SK-MEL-5 (cell line): ENCODE measurements around the gene PPP2R5D. TPM values are rescaled to one million over a fixed set of nuclear protein-coding genes. Genes with fewer than 3 reads are reported as not detected.
"Not testable (repeated sequence)": the region's sequence is repeated elsewhere in the genome, so short reads cannot be mapped to it uniquely, and the experiment has no call there.

Source experiments
- DNase-seq: peaks from one replicate; pipeline ENCODE4 v3.0.0-alpha.2; 2016; ENCODE audit warnings: low read depth, low spot score
- in situ Hi-C: cut with HindIII; loops from 2 replicates; pipeline ENCODE4 v1.10.0; 2016; ENCODE audit warnings: low sequenced_read_pairs, high pct_unique_total_duplicates, low pct_unique_long_range_greater_than_20kb
- total RNA-seq: library from RNA; depleted of rRNA; stranded (reverse); fragments of >200 nt; shearing (Covaris generic); gene quantifications from 2 replicates; pipeline ENCODE4 v1.2.3, GENCODE V29; 2014

The PPP2R5D gene
- total RNA-seq, 1 experiment from 2014 or later: 39.1 TPM

- in situ Hi-C loops: no loop called here
- no peak for DNase-seq
These were observed 52.8 kb downstream of the PPP2R5D start for GRCh38 chr6:43037197-43037596.

DNA sequence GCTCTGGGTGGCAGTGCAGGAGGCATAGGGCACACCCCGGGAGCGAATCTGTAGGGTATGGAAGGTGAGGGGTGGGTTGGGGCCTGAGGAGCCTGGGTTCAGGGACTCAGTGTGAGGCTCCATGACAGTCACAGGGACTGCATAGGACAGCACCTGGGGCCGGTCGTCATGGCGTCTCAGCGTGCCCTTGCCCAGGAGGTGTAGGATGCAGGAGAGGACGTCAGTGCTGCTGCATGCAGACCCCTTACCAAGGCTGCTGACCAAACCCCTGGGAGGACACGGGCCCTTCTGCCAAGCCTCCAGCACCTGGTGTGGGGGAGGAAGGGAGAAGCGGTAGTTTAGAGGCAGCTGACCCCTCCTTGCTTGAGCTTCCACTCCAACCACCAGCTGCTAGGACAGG, 53.3 kb downstream of the PPP2R5D start:
- in situ Hi-C loops: no loop called here

GRCh38 chr6:43038727-43039126, 54.4 kb downstream of the PPP2R5D start:
- in situ Hi-C loops: no loop called here

More for the DNA sequence above, 53.3 kb downstream of the PPP2R5D start:
- no peak for DNase-seq

DNA sequence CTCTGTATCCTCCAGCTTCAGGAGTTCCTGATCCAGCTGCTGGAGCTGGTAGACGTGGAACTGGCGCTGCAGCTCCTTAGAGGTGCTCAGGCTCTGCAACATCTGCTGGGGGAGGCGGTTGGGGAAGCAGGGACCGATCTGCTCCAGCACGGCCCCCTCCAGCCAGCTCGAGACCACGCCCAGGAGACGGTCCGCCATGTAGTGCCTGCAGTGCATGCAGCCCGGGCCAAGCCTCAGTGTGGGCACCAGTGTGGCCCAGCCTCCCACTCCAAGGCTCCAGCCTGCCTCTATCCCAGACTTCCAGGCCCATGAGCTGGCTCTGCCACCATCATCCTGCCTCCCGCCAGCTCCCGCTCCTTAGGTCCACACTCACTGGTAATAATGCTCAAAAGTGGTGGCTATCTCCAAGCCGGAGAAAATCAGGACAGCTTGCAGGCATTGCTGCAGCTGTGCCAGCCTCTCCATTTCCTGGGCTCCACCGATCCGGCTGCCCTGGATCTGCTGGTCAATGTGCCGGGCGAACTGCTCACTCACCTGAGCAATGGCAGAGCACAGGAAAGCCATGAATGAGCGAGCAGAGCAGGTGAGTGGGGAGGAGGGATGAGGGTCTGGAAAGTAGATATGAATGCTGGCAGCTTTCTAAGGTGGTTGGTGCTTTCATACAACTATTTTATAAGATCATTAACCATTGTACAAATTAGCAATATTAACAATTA, 56.3 kb downstream of the PPP2R5D start:
- in situ Hi-C loops: no loop called here
- DNase-seq: no peak

More at GRCh38 chr6:43038727-43039126, 54.4 kb downstream of the PPP2R5D start:
- no peak for DNase-seq

DNA sequence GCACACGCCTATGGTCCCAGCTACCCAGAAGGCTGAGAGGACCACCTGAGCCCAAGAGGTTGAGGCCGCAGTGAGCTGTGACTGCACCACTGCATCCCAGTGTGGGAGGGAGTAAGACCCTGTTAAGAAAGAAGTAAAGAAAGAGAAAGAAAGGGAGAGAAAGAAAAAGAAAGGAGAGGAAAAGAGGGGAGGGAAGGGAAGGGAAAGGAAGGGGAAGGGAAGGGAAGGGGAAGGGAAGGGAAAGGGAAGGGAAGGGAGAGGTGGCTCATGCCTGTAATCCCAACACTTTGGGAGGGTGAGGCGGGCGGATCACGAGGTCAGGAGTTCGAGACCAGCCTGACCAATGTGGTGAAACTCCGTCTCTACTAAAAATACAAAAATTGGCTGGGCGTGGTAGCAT, 57.1 kb downstream of the PPP2R5D start:
- in situ Hi-C loops: not testable (repeated sequence)

DNA sequence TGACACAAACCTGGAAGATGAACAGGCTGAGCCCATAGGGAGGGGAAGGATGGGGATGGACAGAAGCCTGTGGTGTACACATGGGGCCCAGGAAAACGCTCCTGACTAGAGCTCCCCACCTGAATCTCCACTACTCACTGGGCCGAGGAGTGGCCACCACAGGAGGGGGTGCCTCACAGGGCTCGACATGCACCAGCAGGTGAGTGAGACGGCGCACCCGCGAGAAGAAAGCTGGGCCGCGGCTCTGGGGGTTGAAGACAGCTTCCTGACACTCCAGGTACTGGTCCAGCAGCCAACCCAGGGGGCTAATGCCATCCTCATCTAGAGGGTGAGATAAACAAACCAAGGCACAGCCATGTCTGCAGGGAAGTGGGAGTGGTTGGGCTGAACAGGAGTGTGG, 58.9 kb downstream of the PPP2R5D start:
- in situ Hi-C loops: no loop called here
- DNase-seq: no peak

More for the DNA sequence above, 57.1 kb downstream of the PPP2R5D start:
- DNase-seq: not testable (repeated sequence)

DNA sequence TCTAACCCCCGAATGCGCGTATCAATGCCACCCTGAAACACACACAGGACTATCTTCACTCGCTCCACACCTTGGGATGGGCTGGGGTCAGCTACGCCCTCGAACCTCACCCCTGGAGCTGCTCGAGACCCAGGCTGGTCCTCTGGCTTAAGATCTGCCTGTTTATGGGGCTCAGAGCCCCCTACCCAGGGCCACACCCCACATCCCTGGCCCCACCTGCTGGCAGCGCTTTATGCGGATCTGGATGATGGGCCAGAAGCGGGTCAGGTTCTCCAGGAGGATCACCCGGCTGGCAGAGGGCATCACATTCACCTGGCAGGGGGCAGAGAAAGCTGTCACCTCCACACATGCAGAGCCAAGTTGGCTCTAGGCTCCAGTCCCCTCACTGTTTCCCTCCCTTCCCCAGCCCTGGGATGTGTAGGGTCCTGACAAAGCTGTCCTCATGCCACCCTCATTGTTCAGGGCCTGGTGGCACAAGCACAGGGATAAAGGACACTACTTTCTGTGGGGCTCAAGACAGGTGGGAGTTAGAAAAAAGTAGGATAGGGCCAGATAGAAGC, 61.1 kb downstream of the PPP2R5D start:
- in situ Hi-C loops: no loop called here
- DNase-seq: no peak

DNA sequence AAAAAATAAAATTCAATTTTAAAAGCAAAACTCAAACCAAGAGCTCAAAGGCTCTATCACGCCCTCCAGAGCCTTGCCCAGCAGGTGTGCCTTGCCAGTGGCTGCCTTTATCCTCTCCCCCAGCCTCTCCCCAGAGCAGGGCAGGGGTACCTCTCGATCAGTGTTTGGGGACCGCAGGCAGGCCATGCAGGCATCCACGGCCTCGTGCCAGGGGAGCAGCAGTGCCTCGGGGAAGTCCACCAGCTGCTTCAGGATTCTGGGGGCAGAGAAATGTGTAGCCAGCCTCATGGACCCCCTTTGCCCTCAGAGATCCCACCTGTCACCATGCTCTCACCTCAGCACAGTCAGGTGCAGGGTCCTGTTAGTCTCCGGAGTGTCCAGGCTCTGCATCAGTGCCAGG, 63.6 kb downstream of the PPP2R5D start:
- no peak for DNase-seq
- in situ Hi-C loops: no loop called here

DNA sequence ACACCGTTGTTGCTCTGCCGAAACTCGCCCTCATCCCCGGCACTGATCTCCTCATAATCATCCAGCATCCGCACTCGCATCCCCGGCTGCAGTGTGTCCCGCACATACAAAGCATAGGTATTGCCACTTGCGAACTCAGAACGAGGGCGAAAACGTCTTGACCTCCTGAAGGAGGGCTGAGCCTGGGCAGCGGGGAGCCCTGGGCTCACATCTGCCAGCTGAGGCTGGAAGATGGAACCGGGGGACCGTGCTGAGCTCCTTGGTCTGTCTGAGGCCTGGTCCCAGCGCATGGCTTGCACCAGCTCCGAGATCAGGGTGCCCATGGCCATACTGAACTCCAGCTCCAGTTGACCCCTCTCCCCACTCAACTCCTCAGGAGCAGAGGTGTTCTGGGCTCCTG, 66.6 kb downstream of the PPP2R5D start:
- in situ Hi-C loops: no loop called here
- no peak for DNase-seq

GRCh38 chr6:43052225-43052841, 68.0 kb downstream of the PPP2R5D start:
- DNase-seq: no peak
- in situ Hi-C loops: no loop called here

DNA sequence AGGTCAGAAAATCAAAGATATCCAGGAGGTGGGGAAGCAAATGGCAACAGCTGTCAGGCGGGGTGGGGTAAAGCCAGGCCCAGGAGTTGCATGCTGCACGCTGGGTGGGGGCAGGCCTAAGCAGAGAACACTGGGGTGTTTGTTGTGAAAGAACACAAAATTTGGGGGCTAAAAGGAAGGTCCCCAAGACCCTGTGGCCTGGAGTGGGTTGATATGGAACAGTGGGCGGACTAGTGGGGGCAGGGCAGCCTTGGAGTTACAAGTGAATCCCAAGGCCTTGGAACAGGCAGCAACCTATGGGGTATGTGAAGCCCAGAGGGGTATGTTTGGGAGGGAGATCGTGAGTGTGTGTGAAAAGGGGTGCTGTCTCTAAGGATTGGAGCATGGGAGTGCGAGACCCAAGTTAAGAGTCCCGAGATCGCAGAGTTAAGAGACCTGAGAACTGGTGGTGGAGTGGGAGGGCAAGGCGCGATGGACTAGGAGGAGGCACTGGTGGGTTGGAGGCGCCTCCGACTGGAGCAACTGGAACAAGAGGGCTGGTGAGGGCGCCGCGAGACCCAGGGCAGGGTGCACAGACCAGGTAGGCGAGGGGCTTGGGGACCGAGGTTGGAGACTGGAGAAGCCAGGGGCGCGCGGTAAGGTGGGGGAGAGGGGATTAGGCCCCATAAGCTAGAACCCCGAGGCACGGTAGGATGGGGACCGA, 68.6 kb downstream of the PPP2R5D start:
- in situ Hi-C loops: no loop called here
- DNase-seq: no peak

- in situ Hi-C loops: no loop called here
- peak; percentile 94 for DNase-seq
These were observed 69.3 kb downstream of the PPP2R5D start, which contains the start of gene CUL7 for GRCh38 chr6:43053545-43054205. Gene CUL7, minus strand, starts transcription at chr6:43053851. Its CDS starts 1,063 bp downstream, at chr6:43052788.

- in situ Hi-C loops: no loop called here
- DNase-seq: no peak
These were observed 70.0 kb downstream of the PPP2R5D start for GRCh38 chr6:43054206-43054943.

DNA sequence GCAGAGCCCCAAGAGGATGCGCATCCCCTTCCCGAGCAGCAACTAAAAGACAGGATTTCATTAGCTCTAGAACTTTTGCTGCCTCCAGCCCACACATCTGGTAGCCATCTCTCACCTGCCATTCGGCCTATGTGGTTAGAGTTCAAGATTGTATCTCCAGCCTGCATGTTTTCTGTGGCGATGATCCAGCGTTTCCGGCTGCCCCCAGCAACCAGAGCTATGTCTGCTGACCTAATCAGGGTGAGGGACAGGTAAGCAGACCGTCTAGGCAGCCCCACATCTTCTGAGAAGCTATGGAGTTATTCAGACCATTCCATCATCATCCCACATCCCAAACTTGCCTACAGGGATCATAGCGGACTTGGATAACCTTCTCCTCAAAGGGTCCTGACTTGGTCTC, 71.6 kb downstream of the PPP2R5D start:
- in situ Hi-C loops: no loop called here

DNA sequence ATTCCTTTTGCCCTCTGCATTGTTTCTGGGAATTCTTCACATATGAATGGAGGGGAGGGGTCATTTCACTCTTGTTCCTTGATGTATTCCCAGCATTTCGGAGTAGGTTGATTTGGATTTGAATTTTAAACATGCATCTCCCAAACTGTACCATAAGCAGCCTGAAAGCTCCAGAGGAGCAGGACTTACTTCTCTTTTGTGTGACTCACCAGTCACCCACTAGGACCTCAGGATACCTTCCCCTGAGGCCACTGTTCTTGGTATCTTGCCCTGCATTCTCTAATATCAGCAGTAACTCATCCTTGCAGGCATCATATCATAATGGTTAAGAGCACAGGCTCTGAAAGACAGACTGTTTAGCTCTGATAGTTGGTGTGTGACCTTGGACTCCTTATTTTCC, 74.2 kb downstream of the PPP2R5D start:
- in situ Hi-C loops: no loop called here
- DNase-seq: no peak

More for the DNA sequence above, 71.6 kb downstream of the PPP2R5D start:
- no peak for DNase-seq

DNA sequence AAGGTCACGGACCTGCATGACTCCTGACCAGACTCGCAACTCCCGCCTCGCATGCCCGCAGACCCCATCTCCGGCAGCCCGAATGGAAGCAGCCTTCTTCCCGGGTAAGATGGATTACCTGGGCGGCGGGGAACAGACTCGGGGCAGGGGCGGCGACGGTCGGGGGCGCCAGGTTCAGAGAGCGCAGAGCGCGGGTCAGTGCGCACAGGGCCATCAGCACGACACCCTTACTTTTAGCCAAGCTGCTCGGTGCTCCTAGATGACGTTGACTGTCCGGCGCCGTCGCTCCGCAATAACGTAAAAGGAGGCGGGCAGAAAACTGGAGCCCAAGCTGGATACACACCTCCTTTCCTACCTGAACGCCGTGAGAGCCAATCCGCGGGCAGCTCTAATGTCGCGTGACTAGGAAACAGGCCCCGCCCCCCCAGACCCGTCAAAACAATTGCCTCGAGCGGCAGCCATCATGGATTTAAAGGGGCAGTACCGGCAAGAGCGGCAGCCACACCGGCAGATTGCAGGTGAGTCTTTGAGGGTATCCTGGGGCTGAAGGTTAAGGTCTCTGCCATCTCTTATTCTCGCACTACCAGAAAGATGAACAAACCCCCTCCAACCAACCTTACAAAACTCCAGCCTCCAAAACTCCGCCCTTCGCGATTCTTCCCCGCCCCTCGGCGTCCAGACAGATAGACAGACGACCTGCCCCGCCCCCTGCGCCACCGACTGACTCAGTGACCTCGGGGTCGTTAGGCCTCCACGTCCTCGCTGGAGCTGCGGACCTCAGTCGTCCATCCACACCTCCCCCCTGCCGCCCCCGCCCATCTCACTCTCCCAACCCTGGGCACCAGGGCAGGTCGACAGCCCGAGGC, 75.0 kb downstream of the PPP2R5D start, which contains the start of the genes KLC4 and MRPL2:
Gene KLC4, plus strand, starts transcription at position 464 of the 866 bp plus-strand sequence. CDS start 1,705 bp downstream, outside the sequence.
Gene MRPL2, minus strand, starts transcription at position 267 of the 866 bp plus-strand sequence. Its CDS starts 53 bp downstream, at position 214.
- in situ Hi-C loops: no loop called here
- DNase-seq: peak; percentile 99
